ENCODE data around the gene POLR2E. TPM values are rescaled to one million over a fixed set of nuclear protein-coding genes. Genes with fewer than 3 reads are reported as not detected.

Gene POLR2E
- total RNA-seq, 1 donor, result 69.5 TPM

- peak; percentile 54 for DNase-seq (ENCODE audit: low read depth)
- no peak overlapping the region for H3K4me3 ChIP-seq (ENCODE audit: low read depth, low read length)
- TF ChIP-seq CTCF (IDR thresholded peaks at IDR 0.05; ENCODE audit: insufficient read depth, low read depth, low read length), result no peak
These were observed 11.9 kb upstream of the POLR2E start for GRCh38 chr19:1106841-1107660.

GRCh38 chr19:1105873-1106840 lies 11.0 kb upstream of the POLR2E start:
- peak overlapping the region; percentile 73 for H3K4me3 ChIP-seq (ENCODE audit: low read depth, low read length)
- no peak for TF ChIP-seq CTCF (IDR thresholded peaks at IDR 0.05; ENCODE audit: insufficient read depth, low read depth, low read length)
- DNase-seq (ENCODE audit: low read depth), result no peak

- TF ChIP-seq CTCF (IDR thresholded peaks at IDR 0.05; ENCODE audit: insufficient read depth, low read depth, low read length), result no peak
- DNase-seq (ENCODE audit: low read depth), result peak; percentile 51
These were observed 10.1 kb upstream of the POLR2E start for GRCh38 chr19:1105008-1105872.

GRCh38 chr19:1104311-1105007 lies 9.3 kb upstream of the POLR2E start:
- H3K4me3 ChIP-seq (ENCODE audit: low read depth, low read length), result peak overlapping the region; percentile 73
- TF ChIP-seq CTCF (IDR thresholded peaks at IDR 0.05; ENCODE audit: insufficient read depth, low read depth, low read length), result no peak
- peak; percentile 76 for DNase-seq (ENCODE audit: low read depth)

More at GRCh38 chr19:1105008-1105872, 10.1 kb upstream of the POLR2E start:
- H3K4me3 ChIP-seq (ENCODE audit: low read depth, low read length), result peak overlapping the region; percentile 73

- peak; percentile 100 for DNase-seq (ENCODE audit: low read depth)
- TF ChIP-seq CTCF (IDR thresholded peaks at IDR 0.05; ENCODE audit: insufficient read depth, low read depth, low read length), result no peak
- H3K4me3 ChIP-seq (ENCODE audit: low read depth, low read length), result peak within 1 kb of the TSS; percentile 73
These were observed 8.6 kb upstream of the POLR2E start, which contains the start of gene GPX4 for GRCh38 chr19:1103708-1104310. TSS of gene GPX4 (plus strand) at chr19:1103994. CDS start at chr19:1104044, 50 bp downstream.
